ENCODE results near the gene S100Z. TPM values are rescaled to one million over a fixed set of nuclear protein-coding genes. Genes with fewer than 3 reads are reported as not detected.

Gene S100Z
- polyA plus RNA-seq, 2 of the 4 experiments (the other 2 are of a cell fraction), result not detected

DNA sequence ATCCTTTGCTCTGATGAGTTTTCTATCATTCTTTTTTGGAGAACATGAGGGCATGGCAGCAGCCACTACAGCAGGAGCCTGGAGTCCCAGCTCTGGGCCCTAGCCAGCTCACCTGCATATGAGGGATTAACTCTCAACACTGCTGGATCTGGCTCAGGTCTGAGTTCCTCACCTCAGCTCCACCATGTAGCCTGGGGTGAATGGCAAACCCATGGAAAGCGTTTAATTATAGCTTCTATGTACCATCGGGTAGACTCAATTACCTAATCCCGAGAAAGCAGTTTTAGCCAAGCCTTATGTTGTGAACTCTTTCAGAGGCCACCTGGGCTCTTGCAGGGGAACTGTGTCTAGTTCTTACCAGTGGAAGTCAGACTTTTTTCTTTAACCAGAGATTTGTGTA, 3.9 kb upstream of the S100Z start:
- WGBS (ENCODE audit: missing lambda C conversion rate), result 97% methylated on average over 3 of the region's 3 CpGs
- DNase-seq (ENCODE audit: low read depth in 1 of 2, low spot score in 1 of 2), result no peak
- H3K4me1 ChIP-seq, result no peaks in the 10 kb centered on the region

DNA sequence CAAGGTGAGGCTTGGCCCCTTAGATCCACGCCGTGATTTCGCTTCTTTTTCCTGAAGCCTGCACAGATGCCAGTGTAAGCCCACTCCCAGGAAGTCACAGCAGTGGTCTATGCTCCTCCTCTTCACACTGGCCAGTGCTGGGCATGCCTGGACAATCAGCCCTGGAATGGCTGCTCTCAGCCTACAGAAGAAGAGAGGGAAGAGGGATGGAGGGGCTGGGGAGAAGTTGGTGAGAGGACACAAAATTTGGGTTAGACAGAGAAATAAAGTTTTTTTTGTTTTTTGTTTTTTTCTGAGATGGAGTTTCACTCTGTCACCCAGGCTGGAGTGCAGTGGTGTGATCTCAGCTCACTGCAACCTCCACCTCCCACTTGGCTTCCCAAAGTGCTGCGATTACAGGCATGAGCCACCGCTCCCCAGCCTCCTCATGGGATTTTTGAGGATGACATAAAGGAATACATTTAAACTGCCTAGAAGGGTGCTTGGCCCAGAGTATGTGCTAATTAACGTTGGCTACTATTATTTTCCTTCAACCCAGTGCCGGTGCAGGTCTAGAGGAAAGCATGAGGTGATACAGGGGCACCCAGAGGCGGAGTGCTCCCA, 830 bp downstream of the S100Z start:
- TF ChIP-seq ESRRA (IDR thresholded peaks at IDR 0.05; ENCODE audit: borderline replicate concordance, low read length), result no peak
- TF ChIP-seq, protein P1, sequence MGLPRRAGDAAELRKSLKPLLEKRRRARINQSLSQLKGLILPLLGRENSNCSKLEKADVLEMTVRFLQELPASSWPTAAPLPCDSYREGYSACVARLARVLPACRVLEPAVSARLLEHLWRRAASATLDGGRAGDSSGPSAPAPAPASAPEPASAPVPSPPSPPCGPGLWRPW (IDR thresholded peaks at IDR 0.05), result no peak
- no peak for TF ChIP-seq HDAC2 (IDR thresholded peaks at IDR 0.05)
- TF ChIP-seq, protein P2, sequence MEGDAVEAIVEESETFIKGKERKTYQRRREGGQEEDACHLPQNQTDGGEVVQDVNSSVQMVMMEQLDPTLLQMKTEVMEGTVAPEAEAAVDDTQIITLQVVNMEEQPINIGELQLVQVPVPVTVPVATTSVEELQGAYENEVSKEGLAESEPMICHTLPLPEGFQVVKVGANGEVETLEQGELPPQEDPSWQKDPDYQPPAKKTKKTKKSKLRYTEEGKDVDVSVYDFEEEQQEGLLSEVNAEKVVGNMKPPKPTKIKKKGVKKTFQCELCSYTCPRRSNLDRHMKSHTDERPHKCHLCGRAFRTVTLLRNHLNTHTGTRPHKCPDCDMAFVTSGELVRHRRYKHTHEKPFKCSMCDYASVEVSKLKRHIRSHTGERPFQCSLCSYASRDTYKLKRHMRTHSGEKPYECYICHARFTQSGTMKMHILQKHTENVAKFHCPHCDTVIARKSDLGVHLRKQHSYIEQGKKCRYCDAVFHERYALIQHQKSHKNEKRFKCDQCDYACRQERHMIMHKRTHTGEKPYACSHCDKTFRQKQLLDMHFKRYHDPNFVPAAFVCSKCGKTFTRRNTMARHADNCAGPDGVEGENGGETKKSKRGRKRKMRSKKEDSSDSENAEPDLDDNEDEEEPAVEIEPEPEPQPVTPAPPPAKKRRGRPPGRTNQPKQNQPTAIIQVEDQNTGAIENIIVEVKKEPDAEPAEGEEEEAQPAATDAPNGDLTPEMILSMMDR (IDR thresholded peaks at IDR 0.05), result no peak
- no peak for TF ChIP-seq JUN (IDR thresholded peaks at IDR 0.05)
- no peak for TF ChIP-seq MAFK (IDR thresholded peaks at IDR 0.05; ENCODE audit: partially characterized antibody)
- no peak for TF ChIP-seq SMC3 (IDR thresholded peaks at IDR 0.05)
- TF ChIP-seq PBX3 (IDR thresholded peaks at IDR 0.05), result no peak
- no peak for TF ChIP-seq FOSB (CRISPR knock-in tag; IDR thresholded peaks at IDR 0.05)
- no peak for TF ChIP-seq CEBPB (IDR thresholded peaks at IDR 0.05)
- TF ChIP-seq HOXB13 (CRISPR knock-in tag; IDR thresholded peaks at IDR 0.05; ENCODE audit: low read depth), result no peak
- TF ChIP-seq, protein P3, sequence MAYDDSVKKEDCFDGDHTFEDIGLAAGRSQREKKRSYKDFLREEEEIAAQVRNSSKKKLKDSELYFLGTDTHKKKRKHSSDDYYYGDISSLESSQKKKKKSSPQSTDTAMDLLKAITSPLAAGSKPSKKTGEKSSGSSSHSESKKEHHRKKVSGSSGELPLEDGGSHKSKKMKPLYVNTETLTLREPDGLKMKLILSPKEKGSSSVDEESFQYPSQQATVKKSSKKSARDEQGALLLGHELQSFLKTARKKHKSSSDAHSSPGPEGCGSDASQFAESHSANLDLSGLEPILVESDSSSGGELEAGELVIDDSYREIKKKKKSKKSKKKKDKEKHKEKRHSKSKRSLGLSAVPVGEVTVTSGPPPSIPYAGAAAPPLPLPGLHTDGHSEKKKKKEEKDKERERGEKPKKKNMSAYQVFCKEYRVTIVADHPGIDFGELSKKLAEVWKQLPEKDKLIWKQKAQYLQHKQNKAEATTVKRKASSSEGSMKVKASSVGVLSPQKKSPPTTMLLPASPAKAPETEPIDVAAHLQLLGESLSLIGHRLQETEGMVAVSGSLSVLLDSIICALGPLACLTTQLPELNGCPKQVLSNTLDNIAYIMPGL (CRISPR knock-in tag; IDR thresholded peaks at IDR 0.05; ENCODE audit: borderline replicate concordance), result no peak
- TF ChIP-seq ZFP36 (IDR thresholded peaks at IDR 0.05; ENCODE audit: borderline replicate concordance, partially characterized antibody), result no peak
- no peak for TF ChIP-seq CBX8 (IDR thresholded peaks at IDR 0.05)
- no peak for TF ChIP-seq ZC3H11A (IDR thresholded peaks at IDR 0.05)
- Histone ChIP-seq H3K9me3 (no peaks in the 10 kb centered on the region), H3K27ac (peak overlapping the region in 1 of 2 experiments; percentile 35; a peak in 2 of 6 replicates), H3K4me1 (peaks cover 6% of the 10 kb centered on the region), H3K4me2 (no peak overlapping the region), H3K4me3 (no peak overlapping the region)
- no peak for DNase-seq (ENCODE audit: low read depth in 1 of 2, low spot score in 1 of 2)
- 88% methylated on average over 8 of the region's 8 CpGs for WGBS (ENCODE audit: missing lambda C conversion rate)
- ChIA-PET POLR2A (no interaction called here), CTCF (interaction anchor here (1.1 kb wide), 1 partner anchor 32 kb away, joined by 3 read pairs; the partner anchor contains the start of gene F2RL1)
- no peak for FAIRE-seq
- ATAC-seq, result no peak; a peak in 1 of 6 replicates

More for the DNA sequence above, 3.9 kb upstream of the S100Z start:
- CTCF ChIA-PET, result interaction anchor here (0.9 to 1.6 kb wide), 4 partner anchors 12 to 64 kb away, joined by 3 to 6 read pairs (median 4); no protein-coding TSS in a partner anchor
- Histone ChIP-seq H3K9me3 (no peaks in the 10 kb centered on the region), H3K4me2 (no peak overlapping the region), H3K27ac (no peak overlapping the region), H3K4me3 (no peak overlapping the region)
- TF ChIP-seq NFE2L2 (conservative IDR thresholded peaks at IDR 0.05; ENCODE audit: low read length), result no peak
- TF ChIP-seq KDM5A (IDR thresholded peaks at IDR 0.05), result no peak
- FAIRE-seq (no peak), ATAC-seq (no peak)
- POLR2A ChIA-PET, result no interaction called here

DNA sequence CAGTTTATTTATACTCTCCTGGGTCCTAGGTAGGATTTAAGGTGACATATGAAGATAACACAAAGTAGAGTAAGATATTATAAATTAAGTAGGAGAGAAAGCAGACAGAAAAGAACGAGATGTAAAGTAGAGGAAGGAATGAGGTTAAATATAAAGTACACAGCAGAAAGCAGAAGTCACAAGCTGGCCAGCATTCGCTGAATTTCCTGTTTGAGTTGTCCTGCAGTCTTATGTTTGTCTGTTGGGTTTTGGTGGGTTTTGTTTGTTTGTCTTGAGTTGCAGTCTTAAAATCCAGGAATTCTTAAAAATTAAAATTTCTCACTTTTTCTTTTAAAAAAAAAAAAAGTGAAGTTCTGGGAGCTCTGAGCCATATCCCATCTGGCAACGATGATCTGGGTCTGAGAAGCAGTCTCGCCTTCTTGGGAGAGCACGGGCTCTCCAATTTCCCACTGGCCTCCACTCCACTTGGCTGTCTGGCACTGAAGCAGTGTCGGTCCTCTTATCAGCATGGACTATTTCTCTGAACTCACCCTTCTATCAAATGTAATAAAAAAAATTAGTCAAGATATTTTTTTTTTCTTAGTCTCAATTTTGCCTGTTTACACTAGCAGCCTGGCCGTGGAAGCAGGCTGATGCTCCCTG, 2.0 kb downstream of the S100Z start:
- H3K4me3 ChIP-seq, result no peak overlapping the region
- WGBS (ENCODE audit: missing lambda C conversion rate), result 79% methylated on average over 7 of the region's 7 CpGs
- no peak overlapping the region for H3K4me2 ChIP-seq
- CTCF ChIA-PET, result interaction anchor here (0.8 to 1.5 kb wide), 3 partner anchors 16 to 78 kb away, joined by 3 to 4 read pairs (median 4); no protein-coding TSS in a partner anchor
- no peak for FAIRE-seq
- H3K27ac ChIP-seq, result no peak overlapping the region
- ATAC-seq, result no peak
- peaks cover 10% of the 10 kb centered on the region for H3K4me1 ChIP-seq
- no peak for DNase-seq (ENCODE audit: low read depth in 1 of 2, low spot score in 1 of 2)
- no peaks in the 10 kb centered on the region for H3K9me3 ChIP-seq
- POLR2A ChIA-PET, result no interaction called here
- TF ChIP-seq EP300 (IDR thresholded peaks at IDR 0.05) (no peak), MAZ (IDR thresholded peaks at IDR 0.05; ENCODE audit: borderline replicate concordance, low read depth, low read length) (no peak), SMC3 (IDR thresholded peaks at IDR 0.05) (no peak), PHF8 (IDR thresholded peaks at IDR 0.05; ENCODE audit: borderline replicate concordance, low read depth) (no peak), EHF (CRISPR knock-in tag; IDR thresholded peaks at IDR 0.05) (no peak), NPAS2 (CRISPR knock-in tag; IDR thresholded peaks at IDR 0.05; ENCODE audit: borderline replicate concordance) (no peak), BHLHE40 (IDR thresholded peaks at IDR 0.05; ENCODE audit: low read depth, low read length) (no peak), CBX2 (IDR thresholded peaks at IDR 0.05; ENCODE audit: borderline replicate concordance, low read depth) (no peak), ZC3H11A (IDR thresholded peaks at IDR 0.05) (no peak)
- TF ChIP-seq, protein P2 (IDR thresholded peaks at IDR 0.05), result no peak
- TF ChIP-seq, protein P4, sequence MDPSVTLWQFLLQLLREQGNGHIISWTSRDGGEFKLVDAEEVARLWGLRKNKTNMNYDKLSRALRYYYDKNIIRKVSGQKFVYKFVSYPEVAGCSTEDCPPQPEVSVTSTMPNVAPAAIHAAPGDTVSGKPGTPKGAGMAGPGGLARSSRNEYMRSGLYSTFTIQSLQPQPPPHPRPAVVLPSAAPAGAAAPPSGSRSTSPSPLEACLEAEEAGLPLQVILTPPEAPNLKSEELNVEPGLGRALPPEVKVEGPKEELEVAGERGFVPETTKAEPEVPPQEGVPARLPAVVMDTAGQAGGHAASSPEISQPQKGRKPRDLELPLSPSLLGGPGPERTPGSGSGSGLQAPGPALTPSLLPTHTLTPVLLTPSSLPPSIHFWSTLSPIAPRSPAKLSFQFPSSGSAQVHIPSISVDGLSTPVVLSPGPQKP (IDR thresholded peaks at IDR 0.05; ENCODE audit: low read depth, low read length), result no peak

All from A549 (cell line).